Stimulated activated CD4-positive, alpha-beta T cell treated with anti-CD3 and anti-CD28 coated beads, Interleukin-1b, Interleukin-23, amount 100 ng/mL, for 24 hours (primary cell): ENCODE measurements around the gene RPL22.
A peak's percentile ranks its signal among the peaks of the same experiment; 100 is the strongest.

ENCODE experiments used
- DNase-seq, 4 experiments: peaks; one replicate each; pipeline ENCODE4 v3.0.0-alpha.2; 2020; ENCODE audit warnings: low read depth in 4 of 4, low spot score in 1 of 4

The RPL22 gene

DNA sequence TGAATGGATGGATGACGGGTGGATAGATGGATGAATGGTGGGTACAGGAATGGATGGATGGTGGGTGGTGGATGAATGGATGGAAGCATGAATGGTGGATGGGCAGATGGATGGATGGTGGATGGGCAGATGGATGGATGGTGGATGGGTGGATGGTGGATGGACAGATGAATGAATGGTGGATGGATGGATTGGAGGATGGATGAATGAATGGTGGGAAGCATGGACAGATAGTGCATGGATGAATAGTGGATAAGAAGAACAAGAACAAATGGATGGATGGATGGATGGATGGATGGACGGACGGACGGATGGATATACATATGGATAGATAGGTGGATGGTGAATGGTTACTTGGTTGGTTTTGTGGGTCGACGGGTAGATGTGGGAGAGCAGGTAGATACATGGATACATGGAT is 24.0 kb downstream of the RPL22 start:
- DNase-seq, result no peak

DNA sequence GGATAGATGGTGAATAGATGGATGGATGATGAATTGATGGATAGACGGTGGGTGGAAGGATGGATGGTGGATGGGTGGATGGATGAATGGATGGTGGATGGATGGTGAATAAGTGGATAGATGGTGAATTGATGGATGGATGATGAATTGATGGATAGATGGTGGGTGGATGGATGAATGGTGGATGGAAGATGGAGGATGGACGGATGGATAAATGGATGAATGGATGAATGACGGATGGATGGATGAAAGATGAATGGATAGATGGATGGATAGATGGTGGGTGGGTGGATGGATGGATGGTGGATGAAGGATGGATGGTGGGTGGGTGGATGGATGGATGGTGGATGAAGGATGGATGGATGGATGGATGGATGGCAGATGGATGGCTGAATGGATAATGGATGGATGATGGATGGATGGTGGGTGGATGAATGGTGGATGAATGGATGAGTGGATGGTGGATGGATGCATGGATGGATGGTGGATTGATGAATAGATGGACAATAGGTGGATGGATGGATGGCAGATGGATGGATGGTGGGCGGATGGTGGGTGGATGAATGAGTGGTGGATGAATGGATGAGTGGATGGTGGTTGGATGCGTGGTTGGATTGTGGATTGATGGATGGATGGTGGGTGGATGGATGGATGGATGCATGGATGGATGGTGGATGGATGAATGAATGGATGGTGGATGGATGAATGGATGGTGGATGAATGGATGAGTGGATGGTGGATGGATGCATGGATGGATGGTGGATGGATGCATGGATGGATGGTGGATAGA is 24.6 kb downstream of the RPL22 start:
- no peak for DNase-seq

DNA sequence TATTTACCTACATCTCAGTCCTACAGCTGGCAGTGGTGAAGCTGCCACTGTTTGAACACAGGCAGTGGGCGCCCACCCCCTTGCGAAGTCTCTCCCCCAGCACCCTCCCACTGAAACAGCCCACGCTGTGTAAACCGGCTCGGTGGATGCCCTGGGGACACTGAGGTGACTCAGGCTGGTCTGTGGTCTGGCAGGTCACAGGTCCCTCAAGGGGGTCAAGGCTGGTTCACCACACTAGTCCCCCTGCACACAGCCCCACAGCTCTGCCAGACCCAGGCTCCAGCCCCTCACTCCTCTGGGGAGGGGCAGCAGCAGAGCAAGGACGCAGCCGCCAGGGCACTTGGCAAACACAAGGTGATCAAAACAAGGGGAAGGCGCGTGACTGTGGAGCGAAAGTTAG is 26.8 kb downstream of the RPL22 start:
- DNase-seq, result no peak

DNA sequence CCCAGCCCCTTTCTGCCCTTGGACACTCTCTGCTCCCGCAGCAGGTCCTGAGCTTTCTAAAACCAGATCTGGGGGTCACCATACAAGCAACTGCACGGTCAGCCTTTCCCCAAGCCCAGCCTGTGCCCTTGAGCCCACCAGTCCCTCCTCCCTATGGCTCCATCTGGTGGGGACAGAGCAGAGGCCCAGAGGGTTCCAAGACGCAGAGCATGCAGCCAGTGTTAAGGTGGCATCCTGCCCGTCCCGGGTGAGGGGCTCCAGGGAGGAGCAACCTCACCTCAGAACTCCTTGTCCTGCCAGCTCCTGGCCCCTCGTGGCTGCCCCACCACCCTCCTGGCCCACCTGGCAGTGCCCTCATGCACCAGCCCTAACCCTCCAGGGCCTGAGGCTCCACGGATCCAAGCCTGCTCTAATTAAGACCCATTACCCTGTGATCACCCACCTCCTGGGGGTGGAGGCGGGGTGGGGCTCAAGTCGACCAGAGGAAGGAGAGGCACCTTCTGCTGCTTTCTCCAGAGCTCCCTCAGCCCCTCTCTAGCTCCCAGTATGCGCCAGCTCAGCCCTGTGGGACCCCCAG is 27.8 kb downstream of the RPL22 start:
- DNase-seq, result no peak

DNA sequence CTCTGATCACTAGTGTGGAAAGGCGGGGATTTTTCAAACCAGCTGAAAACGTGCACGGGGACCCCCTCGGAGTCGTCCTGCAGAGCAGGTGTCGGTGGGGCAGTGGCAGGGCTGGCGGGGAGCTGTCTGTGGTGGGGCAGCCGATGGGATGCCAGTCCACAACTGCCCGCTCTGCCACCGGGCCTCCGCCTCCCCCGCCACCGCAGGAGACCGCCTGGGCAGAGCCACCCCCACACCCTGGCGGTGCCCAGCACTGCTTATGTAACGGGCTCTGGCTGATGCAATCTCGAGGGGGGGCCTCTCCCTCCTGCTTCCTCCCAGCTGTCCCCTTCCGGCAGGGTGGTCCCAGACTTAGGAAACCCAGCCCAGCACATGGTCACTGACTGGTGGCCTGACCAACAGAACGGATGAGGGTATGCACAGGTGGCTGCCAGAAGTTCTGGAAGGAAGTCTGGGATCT is 28.6 kb downstream of the RPL22 start:
- DNase-seq, result no peak

DNA sequence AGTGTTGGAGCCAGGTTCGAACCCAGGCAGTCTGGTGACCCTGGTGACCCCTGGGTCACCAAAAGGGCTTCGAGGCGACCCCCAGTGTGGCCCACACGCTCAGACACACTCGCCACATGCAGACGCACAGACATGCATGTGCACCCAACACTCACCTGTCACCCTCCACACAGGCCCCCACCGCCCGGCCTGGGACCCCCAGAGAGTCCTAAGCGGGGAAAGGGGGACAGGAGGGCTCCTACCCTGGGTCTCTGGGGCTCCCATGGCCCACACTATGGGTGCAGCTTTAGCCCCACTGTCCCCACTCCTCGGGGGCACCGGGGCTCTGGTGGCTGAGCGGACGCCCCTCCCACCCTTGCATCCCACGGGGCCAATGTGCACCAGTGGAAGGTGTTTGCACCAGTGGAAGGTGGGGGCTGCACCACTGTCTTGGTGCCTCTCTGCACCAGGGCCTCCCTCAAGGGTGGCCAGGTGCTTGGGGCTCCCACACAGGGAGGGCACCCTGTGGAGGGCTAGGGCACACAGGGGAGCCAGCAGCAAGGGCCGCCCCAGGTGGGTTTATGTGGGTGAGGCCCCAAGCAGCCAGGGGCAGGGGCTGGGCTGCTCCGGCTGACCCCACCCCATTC is 29.2 kb downstream of the RPL22 start:
- DNase-seq, result no peak

DNA sequence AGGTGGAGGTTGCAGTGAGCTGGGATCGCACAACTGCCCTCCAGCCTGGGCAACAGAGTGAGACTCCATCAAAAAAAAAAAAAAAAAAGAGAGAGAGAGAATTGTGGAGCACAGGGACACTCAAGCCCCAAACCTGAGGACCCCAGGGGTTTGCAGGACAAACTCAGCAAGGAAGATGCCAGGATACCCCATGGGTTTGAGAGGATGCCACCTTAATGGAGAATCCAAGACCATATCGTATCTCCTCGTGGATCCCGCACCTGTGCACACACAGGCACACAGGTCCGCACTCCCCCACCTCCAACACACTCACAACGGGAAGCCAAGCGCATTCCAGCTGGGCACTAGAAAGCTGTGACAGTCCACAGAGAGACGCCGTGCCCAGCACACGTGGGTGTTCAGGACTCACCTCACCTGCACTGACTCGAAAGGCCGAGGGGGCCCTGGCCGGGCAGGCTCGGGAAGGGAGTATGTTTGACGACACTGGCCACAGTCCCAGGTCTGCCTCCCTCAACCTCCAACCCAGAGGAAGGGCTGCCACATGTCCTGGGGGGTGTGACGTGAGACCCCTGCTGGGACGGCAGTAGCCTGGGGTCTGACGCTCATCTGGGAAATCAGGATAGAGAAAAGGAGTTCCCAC is 30.3 kb downstream of the RPL22 start:
- DNase-seq, result no peak

DNA sequence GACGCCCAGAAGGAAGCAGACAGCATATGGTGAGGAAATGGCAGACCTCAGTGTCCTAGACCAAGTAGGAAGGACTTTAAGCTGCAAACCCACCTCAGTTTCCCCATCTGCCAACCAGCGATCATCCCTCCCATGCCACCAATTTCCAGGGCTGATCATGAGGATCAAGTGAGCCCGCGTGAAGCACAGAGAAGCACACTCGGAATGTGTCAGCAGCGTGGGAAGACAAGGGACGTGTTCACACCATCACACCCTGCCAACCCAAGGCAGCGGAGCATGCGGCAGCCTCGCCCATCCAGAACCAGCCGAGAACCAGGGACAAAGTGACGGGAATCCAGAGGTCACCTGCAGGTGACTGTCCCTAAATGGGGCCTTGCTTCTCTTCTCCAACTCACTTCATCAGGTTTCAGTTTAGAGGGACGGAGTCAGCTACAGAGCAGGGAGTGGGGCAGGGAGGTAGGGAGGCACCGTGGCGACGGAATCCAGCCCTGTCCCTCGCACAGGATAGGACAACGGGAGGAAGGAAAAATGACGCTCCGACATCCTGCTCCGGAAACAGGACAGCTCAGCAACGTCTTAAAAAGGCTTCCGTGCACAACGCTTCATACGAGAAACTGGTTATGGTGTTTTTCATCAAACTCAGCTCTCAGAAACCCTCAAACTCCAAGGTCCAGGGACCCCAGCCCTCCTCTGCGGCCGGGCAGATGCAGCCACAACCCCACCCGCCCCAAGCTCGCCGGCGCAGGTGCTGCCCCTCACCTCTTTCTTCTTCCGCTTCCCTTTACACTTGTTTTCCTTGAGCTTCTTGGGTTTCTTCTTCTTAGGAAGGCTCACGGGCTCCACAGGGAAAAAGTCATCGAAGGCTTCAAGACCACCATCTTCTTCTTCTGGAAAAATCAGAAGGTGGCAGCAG is 31.7 kb downstream of the RPL22 start:
- DNase-seq, result no peak

DNA sequence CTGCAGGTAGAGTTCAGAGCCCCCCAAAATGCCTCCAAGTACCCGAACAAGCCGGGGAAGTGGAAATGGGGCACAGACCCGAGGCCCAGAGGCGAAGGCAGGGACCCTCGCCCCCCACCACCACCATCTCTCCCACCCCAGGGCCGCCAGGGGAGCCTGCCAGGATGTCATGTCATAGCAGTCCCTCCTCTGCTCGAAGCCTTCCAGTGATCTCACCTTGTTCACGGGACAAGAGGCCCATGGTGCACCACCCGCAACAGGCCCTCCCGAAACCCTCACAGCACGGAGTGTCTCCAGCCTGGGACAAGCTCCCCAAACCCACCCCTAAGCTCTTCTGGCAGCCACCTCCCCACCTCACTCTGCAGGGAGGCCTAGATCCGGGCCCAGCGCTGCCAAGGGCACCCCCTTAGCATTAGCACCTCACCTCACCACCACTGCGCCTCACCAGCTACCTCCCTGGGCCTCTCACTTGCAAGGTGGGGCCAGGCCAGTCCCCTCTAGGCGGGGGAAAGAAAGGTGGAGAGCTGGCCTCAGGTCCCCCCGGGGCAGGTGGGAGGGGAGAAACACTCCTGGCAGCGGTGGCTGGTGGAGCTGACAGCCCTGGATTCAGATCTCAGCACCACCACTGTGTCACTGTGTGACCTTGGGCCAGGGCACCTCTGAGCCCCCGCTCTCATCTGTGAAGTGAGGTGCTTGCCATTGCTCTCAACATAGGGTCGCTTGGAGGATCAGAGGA is 32.6 kb downstream of the RPL22 start:
- DNase-seq, result no peak

DNA sequence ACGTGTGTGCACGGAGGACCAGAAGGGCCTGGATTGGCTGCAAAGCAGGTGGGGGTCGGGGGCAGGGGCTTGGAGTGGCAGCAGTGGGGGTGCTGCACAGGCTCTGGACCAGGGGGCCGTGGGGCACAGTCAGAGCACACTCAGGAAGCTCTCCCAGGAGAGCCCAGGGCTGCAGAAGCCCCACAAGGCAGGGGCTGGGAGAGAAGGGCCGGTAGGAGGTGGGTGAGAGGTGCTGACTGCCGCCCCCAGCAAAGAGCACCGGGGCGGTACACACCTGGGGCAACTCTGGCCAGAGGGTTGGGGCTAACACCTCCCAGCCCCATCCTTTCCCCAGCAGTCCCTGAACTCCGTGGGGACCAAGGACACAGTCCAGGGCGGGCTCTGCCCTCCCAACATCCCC is 33.2 kb downstream of the RPL22 start:
- no peak for DNase-seq

DNA sequence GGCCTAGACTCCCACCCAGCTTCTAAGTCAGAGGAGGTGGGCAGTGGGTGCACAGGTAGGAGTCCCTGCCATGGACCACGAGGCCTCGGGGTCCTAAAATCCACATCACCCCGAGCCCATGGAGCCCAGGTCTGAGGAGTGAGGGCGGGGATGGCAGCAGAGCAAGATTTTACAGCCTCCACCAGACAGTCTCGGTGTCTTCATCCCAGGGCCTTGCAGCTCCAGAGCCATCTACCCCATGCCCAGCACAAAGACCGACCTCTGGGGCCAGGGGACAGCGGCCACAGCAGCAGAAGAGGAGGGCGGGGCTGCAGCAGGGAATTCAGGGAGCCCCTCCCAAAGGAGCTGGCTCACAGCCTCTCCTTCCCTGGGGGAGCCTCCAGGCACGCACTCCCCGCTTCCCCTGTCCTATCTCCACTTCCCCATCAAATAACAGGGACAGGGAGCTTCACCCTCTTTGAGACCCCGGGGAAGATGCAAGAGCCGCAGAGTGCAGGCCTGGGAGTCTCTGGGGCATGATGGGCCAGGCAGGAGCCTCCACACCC is 33.9 kb downstream of the RPL22 start:
- no peak for DNase-seq

DNA sequence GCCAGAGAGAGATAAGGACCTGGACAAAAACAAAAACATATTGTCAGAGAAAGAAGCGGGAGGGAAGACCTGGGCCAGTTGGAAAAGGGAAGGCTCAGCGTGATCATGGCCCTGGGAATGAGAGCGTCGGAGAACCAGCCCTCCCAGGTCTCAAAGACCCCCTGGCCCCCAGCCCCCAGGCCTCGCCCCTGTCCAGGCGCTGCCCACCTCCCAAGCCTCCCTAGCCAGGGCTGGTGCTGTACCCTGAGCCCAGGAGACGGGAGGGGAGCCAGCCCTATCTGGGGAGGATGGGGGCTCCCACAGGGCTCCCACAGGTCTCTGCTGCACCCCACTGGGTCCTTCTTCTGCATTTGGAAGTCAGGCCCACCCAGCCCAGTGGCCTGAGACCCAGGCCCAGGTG is 34.4 kb downstream of the RPL22 start:
- no peak for DNase-seq

DNA sequence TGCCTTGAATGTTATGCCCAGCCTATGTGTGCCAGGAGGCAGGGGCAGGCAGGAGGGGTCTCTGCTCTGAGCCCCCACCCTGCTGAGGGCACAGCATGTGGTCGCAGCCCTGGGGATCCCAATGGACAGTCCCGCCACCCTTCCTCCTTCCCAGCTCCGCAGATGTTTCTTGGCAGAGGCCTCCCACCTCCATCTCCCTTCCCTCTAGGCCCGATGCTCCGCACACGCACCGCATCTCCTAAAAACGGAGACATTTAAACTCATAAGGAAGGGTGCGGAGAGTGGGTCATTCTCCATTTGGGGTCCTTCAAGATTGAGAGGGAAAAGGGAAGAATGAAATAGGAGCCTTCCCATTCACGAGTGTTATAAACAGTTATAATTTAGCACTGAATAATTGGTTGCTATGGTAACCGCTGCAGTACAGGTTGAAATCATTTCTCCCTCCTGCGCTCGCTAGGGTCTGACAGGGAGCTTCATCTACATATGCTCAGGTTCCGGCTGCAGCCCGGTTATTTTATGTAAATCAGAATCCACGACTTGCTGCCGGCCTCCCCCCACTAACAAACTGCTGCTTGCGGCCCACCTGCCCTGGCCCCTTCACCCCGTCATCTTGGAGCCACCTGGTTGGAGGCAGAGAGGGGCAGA is 35.3 kb downstream of the RPL22 start:
- no peak for DNase-seq

DNA sequence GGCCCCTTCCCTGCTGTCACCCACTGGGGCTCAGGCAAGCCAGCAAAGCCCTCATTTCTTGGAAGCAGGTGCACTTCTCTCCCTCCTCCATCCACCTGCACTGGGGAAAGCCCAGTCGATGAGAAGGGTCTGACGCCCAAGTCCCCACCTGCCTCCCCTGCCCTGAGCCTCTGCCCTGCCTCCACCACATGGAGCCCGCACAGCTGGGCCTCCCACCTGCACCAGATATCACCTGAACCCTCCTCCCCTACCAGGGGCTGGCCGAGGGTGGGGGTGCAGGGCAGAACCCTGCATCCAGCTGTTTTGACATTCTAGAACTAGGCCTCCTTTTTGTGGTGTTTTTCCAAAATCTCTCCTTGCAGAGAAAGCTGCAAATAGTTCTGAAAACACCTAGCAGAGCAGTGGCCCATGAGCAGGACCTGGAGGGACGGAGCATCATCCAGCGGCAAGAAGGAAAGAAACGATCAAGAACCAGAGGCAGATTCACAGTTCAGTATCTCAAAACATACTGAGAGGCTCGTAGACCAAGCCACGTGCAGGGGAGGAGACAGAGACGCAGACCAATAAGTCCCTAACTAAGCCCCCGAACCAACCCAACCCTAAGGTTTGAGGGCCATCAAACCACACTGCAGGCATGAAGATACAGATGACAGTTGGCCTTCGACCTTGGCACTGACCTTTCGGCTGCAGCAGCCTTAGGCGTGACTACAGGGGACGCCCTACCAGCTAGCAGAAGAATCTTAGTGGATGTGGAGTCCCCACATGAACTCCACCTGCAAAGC is 36.0 kb downstream of the RPL22 start:
- DNase-seq, result no peak

DNA sequence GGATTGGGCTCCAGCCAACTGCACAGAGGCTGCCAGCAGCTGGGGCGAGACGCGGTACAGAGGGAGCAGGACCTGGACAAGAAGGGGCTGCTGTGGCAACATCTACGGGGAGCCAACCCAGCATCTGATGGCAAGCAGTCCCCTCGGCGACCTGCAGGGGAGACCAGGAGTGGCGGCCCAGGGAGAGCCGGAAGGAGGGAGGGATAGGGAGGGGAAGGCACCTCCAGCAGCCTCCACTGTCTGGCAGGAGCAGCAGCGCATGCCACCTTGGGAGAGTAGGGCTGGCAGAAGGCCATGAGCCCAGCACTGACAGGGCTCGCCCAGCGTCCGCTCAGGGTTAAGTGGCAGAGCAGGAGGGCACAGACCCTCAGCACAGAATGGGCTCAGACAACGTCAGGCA is 36.6 kb downstream of the RPL22 start:
- no peak for DNase-seq

DNA sequence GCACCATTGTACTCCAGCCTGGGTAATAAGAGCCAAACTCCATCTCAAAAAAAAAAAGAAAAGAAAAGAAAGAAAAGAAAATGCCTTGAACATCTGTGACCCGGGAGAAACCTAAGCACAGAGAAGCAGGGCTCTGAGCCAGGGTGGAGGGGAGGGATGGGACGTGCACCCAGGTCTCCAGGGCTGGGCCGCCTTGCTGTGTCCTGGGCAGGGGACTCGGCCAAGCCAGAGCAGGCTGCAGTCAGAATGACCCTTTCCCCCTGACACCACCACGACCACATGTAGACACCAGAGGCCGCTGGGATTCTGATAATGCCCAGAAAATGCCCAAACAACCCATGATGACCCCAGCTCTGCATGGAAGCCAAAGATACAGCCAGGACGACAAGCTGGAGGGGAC is 37.1 kb downstream of the RPL22 start:
- no peak for DNase-seq

DNA sequence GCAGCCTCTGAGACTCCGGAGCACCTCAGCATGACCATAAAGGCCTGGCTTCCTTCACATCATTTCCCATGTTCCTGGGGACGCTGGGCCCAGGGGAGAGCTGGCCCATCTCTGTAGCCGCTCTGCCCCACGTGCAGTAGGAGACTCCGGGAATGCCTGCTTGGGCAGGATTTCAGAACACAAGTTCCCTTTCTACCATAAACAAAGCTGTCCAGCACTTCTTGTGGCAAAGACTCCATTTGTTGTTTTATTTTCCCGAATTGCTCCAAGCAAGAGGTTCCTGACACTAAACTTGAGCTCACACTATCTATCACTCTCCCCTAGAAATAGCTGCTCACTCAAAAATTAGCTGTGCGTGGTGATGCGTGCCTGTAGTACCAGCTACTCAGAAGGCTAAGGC is 41.2 kb downstream of the RPL22 start:
- no peak for DNase-seq

DNA sequence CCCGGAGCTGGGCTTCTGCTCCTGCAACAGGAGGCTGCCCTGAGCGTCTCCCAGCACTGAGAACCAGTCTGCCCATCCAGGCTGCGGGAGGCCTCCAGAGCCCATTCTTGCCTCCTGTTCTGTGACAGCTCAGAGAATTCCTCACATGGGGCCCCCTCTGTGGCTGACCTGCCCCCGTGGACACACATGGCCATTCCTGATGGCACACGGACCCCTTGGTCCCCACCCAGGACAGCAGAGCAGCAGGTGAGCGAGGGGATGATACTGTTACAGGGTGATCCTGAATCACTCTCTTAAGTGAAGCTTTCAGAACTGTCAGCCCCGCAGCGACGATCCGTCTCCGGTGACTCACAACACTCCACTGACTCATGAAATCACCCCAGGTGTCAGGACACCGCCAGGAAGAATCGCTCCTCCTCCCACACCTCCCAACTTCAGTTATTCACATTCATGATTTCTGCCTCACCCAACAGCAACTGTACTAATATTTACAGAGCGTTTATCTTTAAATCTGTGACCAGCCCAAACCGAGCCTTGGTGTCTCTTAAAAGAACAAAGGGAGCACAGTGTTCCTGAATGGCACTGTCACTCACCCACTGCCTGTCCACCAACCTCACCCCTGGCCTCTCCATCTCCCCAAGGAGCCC is 41.7 kb downstream of the RPL22 start:
- DNase-seq, result peak in 2 of 4 experiments; percentile 15 to 38
